ENCODE data around the gene SNX32.
A peak's percentile ranks its signal among the peaks of the same experiment; 100 is the strongest.

Gene SNX32

DNA sequence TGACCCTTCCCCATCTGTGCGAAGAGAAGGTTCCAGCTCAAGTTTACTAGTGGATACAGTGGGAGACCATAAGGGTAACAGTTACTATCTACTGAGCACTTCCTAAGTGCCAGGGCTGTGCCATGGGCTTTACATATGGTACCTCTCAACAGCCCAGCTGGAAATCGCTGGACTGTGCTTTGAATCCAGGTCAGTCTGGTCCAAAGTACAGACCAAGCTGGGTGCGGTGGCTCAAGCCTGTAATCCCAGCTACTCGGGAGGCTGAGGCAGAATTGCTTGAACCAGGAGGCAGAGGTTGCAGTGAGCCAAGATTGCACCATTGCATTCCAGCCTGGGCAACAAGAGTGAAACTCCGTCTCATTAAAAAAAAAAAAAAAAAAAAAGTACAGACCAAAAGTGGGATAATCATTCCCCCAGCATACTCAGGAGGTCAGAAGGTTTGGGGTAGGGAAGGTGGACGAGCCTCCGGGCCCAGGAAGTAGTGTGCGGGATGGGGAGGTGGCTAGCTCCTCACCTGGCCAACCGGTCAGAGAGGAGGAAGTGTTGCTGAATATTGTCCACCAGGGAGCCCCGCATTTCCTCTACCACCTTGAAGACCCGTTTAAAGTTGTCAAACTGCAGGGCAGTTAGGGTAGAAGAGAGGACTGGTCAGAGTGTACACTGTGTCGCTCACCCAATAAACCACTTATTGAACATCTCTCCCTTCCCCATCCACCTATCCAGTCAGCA is 52.2 kb downstream of the SNX32 start:
- Histone ChIP-seq H3K79me2 (ENCODE audit: insufficient read depth, low read length) (peaks cover 6% of the 10 kb centered on the region; the same call in 1 of the 2 replicates), H3K27ac (ENCODE audit: low read depth, low read length) (no peak overlapping the region), H3K27me3 (ENCODE audit: low read length) (no peaks in the 10 kb centered on the region), H3K9ac (ENCODE audit: low read length) (no peak overlapping the region), H3K36me3 (ENCODE audit: low read length) (no peaks in the 10 kb centered on the region), H3F3A (ENCODE audit: insufficient read depth) (peaks cover 24% of the 10 kb centered on the region), H3K9me3 (ENCODE audit: insufficient read depth, low read length) (no peaks in the 10 kb centered on the region), H3K4me2 (ENCODE audit: low read depth, low read length, poor library complexity, severe bottlenecking) (peak overlapping the region; percentile 25), H2AFZ (ENCODE audit: low read depth, low read length, severe bottlenecking) (no peak overlapping the region), H4K20me1 (ENCODE audit: low read depth, low read length) (no peaks in the 10 kb centered on the region), H3K4me3 (ENCODE audit: insufficient read depth, low read length, poor library complexity, severe bottlenecking) (no peak overlapping the region), H3K9me2 (replicated peaks; ENCODE audit: insufficient read depth, low read length) (no peaks in the 10 kb centered on the region)
- no peak for TF ChIP-seq CTCF (IDR thresholded peaks at IDR 0.05; ENCODE audit: insufficient read depth, low read length, poor library complexity, severe bottlenecking)
- TF ChIP-seq EZH2phosphoT487 (conservative IDR thresholded peaks at IDR 0.05; ENCODE audit: low read length), result no peak

DNA sequence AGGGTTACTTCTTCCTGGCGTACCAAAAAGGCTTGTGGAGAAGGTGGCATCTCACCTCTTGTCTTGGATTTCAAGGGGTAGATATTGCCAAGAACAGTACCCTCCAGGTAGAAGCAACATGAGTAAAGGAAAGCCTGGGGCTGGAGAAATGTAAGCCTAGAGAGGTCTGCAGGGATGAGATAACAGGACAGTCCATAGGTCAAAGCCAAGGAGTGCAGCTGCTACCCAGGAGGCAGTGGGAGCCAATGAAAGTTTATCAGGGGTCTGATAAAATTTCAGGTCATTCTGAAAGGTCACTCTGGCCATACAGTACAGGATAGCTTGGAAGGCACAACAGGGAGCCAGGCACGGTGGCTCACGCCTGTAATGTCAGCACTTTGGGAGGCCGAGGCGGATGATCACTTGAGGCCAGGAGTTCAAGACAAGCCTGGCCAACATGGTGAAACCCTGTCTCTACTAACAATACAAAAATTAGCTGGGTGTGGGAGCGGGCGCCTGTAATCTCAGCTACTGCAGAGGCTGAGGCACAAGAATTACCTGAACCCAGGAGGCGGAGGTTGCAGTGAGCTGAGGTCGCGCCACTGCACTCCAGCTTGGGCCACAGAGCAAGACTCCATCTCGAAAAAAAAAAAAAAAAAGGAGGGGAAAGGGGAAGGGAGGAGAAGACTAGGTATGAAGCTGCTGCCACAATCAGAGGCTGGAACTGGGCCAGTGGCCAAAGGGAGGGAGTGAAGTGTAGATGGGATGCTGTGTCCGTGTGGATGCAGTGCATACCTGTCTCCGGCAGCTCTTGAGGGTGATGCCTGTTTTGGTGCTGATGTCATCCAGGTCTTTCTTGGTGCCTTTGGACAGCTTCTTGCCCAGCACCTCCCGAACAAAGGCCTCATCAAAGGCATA is 53.3 kb downstream of the SNX32 start:
- TF ChIP-seq EZH2phosphoT487 (conservative IDR thresholded peaks at IDR 0.05; ENCODE audit: low read length) (no peak), CTCF (IDR thresholded peaks at IDR 0.05; ENCODE audit: insufficient read depth, low read length, poor library complexity, severe bottlenecking) (no peak)
- no peaks in the 10 kb centered on the region for H3K36me3 ChIP-seq (ENCODE audit: low read length)
- H3F3A ChIP-seq (ENCODE audit: insufficient read depth), result peaks cover 29% of the 10 kb centered on the region

GRCh38 chr11:65887723-65888162 is 54.0 kb downstream of the SNX32 start:
- peak overlapping the region; percentile 93 for H3K4me2 ChIP-seq (ENCODE audit: low read depth, low read length, poor library complexity, severe bottlenecking)
- H4K20me1 ChIP-seq (ENCODE audit: low read depth, low read length), result no peaks in the 10 kb centered on the region
- no peaks in the 10 kb centered on the region for H3K27me3 ChIP-seq (ENCODE audit: low read length)
- peak overlapping the region; percentile 38 for H2AFZ ChIP-seq (ENCODE audit: low read depth, low read length, severe bottlenecking)
- peak overlapping the region; percentile 93 for H3K9ac ChIP-seq (ENCODE audit: low read length)
- no peaks in the 10 kb centered on the region for H3K36me3 ChIP-seq (ENCODE audit: low read length)
- H3F3A ChIP-seq (ENCODE audit: insufficient read depth), result peaks cover 35% of the 10 kb centered on the region
- no peaks in the 10 kb centered on the region for H3K9me2 ChIP-seq (replicated peaks; ENCODE audit: insufficient read depth, low read length)
- H3K4me3 ChIP-seq (ENCODE audit: insufficient read depth, low read length, poor library complexity, severe bottlenecking), result peak overlapping the region; percentile 66
- no peak for TF ChIP-seq EZH2phosphoT487 (conservative IDR thresholded peaks at IDR 0.05; ENCODE audit: low read length)
- no peak for TF ChIP-seq CTCF (IDR thresholded peaks at IDR 0.05; ENCODE audit: insufficient read depth, low read length, poor library complexity, severe bottlenecking)
- H3K27ac ChIP-seq (ENCODE audit: low read depth, low read length), result peak overlapping the region; percentile 41
- H3K9me3 ChIP-seq (ENCODE audit: insufficient read depth, low read length), result no peaks in the 10 kb centered on the region
- peaks cover 18% of the 10 kb centered on the region for H3K79me2 ChIP-seq (ENCODE audit: insufficient read depth, low read length)

More for the DNA sequence above, 53.3 kb downstream of the SNX32 start:
- H3K79me2 ChIP-seq (ENCODE audit: insufficient read depth, low read length), result peaks cover 17% of the 10 kb centered on the region
- peak overlapping the region; percentile 66 for H3K4me3 ChIP-seq (ENCODE audit: insufficient read depth, low read length, poor library complexity, severe bottlenecking)
- H4K20me1 ChIP-seq (ENCODE audit: low read depth, low read length), result no peaks in the 10 kb centered on the region
- H3K9me2 ChIP-seq (replicated peaks; ENCODE audit: insufficient read depth, low read length), result no peaks in the 10 kb centered on the region
- no peak overlapping the region for H2AFZ ChIP-seq (ENCODE audit: low read depth, low read length, severe bottlenecking)
- H3K27me3 ChIP-seq (ENCODE audit: low read length), result no peaks in the 10 kb centered on the region
- peak overlapping the region; percentile 93 for H3K4me2 ChIP-seq (ENCODE audit: low read depth, low read length, poor library complexity, severe bottlenecking)
- H3K9ac ChIP-seq (ENCODE audit: low read length), result peak overlapping the region; percentile 93
- H3K27ac ChIP-seq (ENCODE audit: low read depth, low read length), result 0 out of 2 replicates have a peak overlapping the region, but pooled peaks have one; percentile 41
- H3K9me3 ChIP-seq (ENCODE audit: insufficient read depth, low read length), result no peaks in the 10 kb centered on the region

Measured in SU-DHL-6 (cell line).